ENCODE results near the gene TCTA.

GRCh38 chr3:49454458-49454857 is 42.2 kb downstream of the TCTA start:
- TF ChIP-seq CTCF (conservative IDR thresholded peaks at IDR 0.05; ENCODE audit: low read length) (peak; percentile 56), EZH2phosphoT487 (IDR thresholded peaks at IDR 0.05; ENCODE audit: borderline replicate concordance) (no peak)
